NCI-H2171 treated with DMSO at 0.1 percent for 48 hours (cell line): ENCODE data around the gene TRIO.
"Not testable (repeated sequence)": the region's sequence is repeated elsewhere in the genome, so short reads cannot be mapped to it uniquely, and the experiment has no call there.

ENCODE experiments used
- DNase-seq: peaks from one replicate; lab custom pipeline; 2025; lab: John Stamatoyannopoulos, UW

The TRIO gene

GRCh38 chr5:14415024-14415697 is 272.0 kb downstream of the TRIO start:
- no peak for DNase-seq

- DNase-seq: no peak
These were observed 272.5 kb downstream of the TRIO start for GRCh38 chr5:14415698-14416074.

DNA sequence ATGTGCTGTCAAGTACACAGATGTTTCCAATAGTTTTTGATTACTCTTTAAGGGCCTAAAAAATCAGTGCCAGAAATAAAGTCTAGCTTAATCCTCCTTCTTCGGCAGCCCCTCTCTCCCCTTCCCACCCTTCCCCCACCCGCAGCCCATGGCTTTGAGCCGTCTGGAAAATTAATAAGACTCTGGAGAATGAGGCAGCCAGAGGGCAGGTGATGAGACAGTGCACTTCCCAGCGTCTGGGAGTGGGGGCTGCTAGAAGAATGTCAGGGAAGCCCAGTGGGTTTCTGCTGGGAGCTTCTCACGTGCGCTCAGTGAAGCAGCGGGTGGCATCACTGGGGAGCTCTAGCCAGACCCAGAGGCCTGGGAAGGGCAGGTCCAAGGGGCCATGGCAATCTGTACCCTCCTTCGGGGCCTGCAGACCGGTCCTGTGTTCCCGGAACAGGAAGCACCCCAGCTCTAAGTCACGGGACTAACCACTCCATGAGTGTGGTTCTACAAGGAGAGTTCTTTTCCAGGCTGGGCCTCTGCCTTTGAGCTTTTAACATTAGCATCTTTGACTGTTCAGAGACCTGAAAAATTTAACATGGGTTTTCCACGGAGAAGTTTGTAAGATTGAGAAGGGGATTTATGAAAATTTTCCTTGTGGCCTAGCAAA is 273.6 kb downstream of the TRIO start:
- no peak for DNase-seq

GRCh38 chr5:14417276-14417730 is 274.2 kb downstream of the TRIO start:
- no peak for DNase-seq

DNA sequence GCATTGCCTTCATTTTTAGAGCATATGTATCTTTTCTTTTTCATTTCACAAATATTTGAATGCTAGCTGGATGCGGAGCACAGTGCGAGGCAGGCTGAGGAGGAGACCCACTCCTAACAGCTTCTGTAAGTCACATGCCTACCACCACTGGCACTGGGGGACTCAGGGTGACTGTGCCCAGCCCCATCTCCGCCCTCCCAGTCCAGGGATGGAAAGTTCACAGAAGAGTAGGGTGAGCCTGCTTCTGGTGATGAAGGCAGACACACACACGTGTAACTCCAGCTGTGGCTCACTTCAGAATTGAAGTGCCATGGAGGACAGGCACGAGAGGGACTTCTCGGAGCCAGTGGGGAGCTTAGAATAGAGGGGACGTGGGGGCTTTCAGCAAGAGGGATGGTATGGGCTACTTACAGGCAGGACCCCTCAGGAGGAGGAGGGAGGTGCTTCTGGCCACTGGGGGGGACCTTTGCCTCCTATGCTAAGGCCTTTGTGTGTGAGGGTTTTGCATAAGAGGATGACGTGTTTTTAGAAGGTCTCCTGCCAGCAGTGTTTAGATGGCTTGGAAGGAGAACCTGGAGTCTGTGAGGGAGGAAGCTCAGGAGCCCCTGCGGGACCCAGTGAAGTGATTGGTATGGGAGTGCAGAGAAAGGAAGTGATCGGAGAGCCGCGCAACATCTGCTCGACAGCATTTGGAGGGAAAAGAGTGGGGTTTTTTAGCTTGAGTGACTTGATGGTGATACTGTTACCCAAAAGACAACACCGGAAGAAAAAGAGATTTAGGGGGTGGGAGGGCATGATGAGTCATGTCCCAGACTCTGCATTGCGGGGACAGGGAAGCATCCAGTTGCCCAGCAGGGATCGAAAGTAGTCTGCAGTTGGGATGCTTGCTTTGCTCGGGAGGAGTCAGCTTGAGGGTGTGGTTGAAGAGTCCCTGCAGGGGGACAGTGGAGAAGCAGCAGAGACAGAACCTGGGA is 274.9 kb downstream of the TRIO start:
- DNase-seq: no peak

DNA sequence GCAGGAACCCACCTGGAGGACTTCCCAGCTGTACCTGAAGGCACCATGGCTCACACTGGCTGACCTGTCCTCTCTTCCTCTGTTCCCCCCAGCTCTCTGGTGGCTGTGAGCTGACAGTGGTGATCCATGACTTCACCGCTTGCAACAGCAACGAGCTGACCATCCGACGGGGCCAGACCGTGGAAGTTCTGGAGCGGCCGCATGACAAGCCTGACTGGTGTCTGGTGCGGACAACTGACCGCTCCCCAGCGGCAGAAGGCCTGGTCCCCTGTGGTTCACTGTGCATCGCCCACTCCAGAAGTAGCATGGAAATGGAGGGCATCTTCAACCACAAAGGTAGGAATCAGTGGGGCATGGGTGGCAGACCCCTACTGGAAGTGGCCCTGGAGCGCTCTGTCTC is 276.5 kb downstream of the TRIO start:
- DNase-seq: no peak

GRCh38 chr5:14420101-14420811 is 277.1 kb downstream of the TRIO start:
- no peak for DNase-seq

- no peak for DNase-seq
These were observed 278.7 kb downstream of the TRIO start for GRCh38 chr5:14421851-14422250.

DNA sequence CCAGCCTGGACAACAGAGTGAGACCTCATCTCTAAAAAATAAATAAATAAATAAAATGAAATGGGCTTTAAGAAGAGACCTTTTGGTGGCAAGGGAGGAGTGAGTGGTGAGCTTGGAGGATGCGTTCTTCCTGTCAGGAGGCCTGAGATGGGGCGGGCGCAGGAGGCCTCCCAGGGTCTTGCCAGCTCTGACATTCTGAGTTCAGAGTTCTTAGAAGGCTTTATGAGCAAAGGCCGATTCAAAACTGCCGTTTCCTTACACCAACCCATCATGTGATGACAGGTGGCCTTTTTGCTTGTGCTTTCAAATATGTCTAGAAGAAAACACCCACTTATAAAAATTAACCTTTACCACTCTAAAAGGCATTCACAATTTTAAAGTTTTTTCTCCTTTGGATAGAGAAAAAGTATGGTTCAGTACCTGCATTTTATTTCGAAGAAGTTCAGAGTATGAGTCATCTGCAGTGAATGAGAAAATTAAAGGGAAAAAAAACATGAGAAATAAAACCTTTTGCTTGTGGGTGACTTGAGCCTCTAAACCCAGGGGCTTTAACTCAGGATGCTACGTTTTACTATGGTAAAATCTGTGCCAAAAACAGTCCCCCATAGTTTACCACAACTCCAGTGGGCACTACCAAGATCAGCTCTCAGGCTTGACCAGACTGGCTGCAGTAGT is 281.0 kb downstream of the TRIO start:
- no peak for DNase-seq

- no peak for DNase-seq
These were observed 282.4 kb downstream of the TRIO start for GRCh38 chr5:14425559-14425958.

DNA sequence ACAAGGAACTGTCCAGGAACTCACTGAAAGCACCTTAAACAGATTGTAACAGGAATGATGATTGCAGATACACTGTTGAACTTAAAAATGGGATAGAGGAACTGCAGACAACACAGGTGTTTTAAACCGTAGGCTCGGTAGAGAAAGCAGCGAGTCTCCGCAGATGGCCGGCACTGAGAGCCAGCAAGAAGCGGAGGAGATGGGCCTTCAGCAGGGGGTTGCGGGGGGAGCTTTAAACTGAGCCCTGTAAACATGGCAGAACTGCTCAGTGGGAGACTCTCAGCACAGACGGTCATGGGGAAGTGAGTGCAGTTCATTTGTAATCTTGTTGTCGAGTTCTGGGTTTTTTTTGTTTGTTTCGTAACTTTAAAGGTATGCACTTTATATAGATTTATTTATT is 283.4 kb downstream of the TRIO start:
- no peak for DNase-seq

- no peak for DNase-seq
These were observed 285.4 kb downstream of the TRIO start for GRCh38 chr5:14428302-14429081.

GRCh38 chr5:14429101-14430050 is 286.2 kb downstream of the TRIO start:
- peak; percentile 57 for DNase-seq

DNA sequence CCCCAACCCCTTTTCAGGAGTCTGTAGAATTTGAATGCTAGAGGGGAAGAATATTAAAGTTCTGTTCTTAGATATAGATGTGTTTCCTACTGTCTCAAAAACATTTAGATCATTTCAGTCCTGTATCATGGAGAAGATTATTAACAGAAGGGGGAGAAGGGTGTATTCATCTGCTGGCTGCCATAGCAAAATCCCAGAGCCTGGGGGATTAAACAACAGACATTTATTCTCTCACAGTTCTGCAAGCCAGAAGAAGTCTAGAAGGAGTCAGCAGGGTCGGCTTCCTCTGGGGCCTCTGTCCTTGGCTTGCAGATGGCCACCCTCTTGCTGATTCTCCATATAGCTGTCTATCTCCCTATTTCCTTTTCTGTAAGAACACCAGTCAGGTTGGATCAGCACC is 288.4 kb downstream of the TRIO start:
- DNase-seq: no peak

GRCh38 chr5:14432931-14433589 is 289.9 kb downstream of the TRIO start:
- DNase-seq: no peak

GRCh38 chr5:14435481-14435880 is 292.3 kb downstream of the TRIO start:
- DNase-seq: no peak

DNA sequence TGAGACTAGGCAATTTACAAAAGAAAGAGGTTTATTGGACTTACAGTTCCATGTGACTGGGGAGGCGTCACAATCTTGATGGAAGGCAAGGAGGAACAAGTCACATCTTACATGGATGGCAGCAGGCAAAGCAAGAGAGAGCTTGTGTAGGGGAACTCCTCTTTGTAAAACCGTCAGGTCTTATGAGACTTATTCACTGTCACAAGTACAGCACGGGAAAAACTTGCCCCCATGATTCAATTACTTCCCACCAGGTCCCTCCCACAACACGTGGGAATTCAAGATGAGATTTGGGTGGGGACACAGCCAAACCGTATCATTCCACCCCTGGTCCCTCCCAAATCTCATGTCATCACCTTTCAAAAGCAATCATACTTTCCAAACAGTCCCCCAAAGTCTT is 293.0 kb downstream of the TRIO start:
- DNase-seq: not testable (repeated sequence)

GRCh38 chr5:14436801-14437542 is 293.8 kb downstream of the TRIO start:
- no peak for DNase-seq
